Astrocyte of the hippocampus (primary cell): Measurements from ENCODE around the gene MMP2.
A peak's percentile ranks its signal among the peaks of the same experiment; 100 is the strongest.

Experiments
- DNase-seq: peaks from one replicate; pipeline ENCODE4 v3.0.0; 2011; ENCODE audit warnings: low read depth, low spot score

Gene MMP2

DNA sequence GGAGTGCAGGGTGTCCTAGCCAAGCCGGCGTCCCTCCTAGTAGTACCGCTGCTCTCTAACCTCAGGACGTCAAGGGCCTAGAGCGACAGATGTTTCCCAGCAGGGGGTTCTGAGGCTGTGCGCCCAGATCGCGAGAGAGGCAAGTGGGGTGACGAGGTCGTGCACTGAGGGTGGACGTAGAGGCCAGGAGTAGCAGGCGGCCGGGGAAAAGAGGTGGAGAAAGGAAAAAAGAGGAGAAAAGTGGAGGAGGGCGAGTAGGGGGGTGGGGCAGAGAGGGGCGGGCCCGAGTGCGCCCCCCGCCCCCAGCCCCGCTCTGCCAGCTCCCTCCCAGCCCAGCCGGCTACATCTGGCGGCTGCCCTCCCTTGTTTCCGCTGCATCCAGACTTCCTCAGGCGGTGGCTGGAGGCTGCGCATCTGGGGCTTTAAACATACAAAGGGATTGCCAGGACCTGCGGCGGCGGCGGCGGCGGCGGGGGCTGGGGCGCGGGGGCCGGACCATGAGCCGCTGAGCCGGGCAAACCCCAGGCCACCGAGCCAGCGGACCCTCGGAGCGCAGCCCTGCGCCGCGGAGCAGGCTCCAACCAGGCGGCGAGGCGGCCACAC lies at the start of gene MMP2:
Gene MMP2, plus strand, starts transcription at position 372 of the 603 bp plus-strand sequence. CDS start 282 bp downstream, outside the sequence.
- peak; percentile 83 for DNase-seq

DNA sequence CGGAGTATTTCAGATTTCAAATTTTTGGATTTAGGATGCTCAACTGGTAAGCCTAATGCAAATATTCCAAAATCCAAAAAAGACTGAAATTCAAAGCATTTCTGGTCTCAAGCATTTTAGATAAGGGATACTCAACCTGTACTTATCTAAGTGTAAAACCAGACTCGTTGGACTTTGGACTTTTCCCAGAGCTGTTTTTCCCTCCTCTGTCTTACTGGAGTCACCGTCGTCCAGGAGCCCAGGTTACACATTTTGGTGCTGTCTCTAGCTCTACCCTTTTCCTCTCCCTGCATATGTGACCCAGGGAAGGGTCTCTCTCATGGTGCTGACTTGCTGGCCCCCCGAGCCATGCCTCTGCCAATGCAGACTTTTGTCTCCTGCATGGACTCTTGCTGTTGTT lies 46.0 kb upstream of the MMP2 start:
- no peak for DNase-seq

DNA sequence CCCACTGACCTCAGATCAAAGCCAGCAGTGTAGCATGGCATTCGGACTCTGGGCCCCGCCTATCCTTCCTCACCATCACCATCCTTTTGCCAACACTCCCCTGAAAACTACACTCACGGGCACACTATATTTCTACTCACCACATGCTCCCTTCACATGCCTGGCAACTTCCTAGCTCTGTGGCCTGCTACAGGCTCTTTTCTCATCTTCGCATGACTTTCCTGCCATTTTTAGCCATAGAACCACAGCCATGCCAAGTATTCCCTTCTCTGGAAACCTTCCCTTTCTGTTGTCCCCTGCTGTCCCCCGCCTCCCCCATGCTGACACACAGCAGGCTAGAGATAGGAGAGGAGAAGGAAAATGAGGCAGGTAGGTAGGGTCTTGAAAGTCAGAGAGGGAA lies 45.5 kb upstream of the MMP2 start:
- DNase-seq = no peak

DNA sequence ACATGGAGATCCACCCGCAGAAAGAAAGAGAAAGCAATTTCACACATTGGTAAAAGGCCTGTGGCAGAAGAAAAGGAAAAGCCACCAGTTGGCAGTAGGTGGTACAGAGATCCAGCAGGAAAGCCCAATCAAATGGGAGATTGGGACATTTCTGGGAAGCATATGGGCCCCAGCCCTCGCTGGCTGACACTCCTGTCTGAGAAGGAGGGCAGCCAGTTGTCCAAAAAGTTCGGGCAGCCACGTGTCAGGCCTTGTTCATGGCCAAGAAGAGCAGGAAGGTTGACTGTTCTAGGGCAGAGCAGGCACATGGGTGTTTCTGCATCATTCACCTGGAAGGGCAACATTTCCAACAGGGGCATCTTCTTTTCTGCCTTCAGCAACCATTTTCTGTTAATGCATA lies 45.0 kb upstream of the MMP2 start:
- DNase-seq = no peak

DNA sequence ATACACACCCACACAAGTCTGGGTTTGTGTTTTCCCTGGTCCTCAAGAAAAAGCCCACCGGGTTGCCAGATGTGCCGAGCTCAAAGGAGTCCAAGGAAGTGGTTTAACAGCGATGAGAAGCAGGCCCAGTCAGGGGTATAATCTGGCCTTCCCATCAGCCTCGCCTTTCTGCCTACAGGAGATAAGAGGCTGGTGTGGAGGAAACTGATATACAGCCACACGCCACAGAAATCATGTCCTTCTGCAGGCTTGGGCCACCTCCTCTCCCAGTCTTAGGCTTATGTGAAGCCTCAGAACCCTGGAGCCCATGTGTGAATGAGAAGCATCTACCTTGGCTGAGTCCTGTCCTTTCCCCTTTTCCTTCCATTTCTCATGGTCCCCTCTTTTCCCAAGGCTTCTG lies 43.6 kb upstream of the MMP2 start:
- no peak for DNase-seq

DNA sequence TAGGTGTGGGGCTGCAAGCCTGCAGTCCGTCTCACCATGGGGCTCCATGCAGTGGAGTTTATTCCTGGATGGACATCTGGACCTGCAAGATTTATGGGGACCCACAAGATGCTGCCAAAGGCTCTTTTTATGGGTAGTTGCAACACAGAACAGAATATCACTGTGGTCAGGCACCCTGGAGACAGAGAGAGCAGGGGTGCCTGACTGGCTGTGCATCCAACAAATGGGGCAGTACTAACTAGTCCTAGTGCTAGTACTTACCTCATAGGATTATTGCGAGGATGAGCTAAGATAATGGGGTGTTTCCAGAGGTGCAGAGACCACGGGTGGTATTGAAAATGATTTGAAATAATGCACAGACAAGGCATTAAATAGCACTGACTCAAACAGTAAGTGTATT lies 42.4 kb upstream of the MMP2 start:
- DNase-seq = no peak

DNA sequence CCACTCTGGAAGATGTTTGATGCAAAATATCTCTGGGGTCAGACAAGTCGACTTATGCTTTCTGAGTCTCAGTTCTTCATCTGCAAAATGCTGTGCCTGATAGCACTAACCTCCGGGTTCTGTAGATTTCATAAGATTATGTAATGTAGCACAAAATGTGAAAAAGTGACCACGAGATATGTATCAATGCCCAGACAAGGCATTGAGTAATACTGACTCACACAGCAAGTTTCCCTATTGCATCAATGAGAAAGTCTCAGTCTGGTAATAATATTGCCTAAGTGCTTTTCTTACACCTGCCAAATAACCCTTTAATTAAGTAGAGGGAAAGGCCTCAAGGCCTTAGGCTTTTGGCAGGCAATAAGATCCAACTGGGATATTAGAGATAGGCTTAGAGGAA lies 41.4 kb upstream of the MMP2 start:
- DNase-seq = no peak

DNA sequence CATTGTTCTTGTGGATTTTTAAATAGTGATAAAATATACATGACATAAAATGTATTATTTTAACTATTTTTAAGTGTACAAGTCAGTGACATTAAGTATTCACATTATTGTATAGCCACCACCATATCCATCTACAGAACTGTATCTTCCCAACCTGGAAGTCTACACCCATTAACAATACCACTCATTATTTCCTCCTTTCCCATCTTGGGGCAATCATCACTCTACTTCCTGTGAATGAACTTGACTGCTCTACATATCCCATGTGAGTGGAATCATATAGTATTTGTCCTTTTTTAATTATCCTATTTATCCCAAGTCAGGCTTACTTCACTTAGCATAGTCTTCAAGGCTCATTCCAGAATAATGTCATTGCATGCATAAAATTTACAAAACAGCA lies 40.7 kb upstream of the MMP2 start:
- no peak for DNase-seq

DNA sequence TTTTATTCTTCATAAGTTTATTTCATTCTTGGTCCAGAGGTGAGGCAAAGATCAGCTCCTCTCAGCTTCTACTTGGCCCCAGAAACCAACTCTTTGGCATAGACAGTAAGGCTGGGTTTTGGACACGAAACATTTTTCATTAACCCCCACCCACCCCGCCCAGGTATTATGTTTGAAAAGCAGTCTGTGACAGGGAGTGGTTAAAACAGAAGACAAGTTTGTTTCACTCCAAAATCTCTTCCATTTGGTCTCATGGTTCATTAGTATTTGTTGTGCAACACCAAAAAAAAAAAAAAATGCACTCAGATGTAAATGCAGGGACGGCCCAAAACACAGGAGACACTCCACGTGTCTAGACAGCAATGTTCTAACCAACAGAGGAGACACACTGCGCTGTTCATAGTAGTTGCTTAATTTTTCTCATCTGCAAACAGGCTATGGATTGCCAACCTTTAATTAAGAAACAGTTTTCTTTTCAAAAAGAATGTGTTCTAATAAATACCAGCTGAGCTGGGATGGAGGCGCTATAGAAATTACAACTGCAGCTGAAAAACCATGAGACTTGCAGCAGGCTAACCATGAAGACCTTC lies 39.8 kb upstream of the MMP2 start:
- no peak for DNase-seq

DNA sequence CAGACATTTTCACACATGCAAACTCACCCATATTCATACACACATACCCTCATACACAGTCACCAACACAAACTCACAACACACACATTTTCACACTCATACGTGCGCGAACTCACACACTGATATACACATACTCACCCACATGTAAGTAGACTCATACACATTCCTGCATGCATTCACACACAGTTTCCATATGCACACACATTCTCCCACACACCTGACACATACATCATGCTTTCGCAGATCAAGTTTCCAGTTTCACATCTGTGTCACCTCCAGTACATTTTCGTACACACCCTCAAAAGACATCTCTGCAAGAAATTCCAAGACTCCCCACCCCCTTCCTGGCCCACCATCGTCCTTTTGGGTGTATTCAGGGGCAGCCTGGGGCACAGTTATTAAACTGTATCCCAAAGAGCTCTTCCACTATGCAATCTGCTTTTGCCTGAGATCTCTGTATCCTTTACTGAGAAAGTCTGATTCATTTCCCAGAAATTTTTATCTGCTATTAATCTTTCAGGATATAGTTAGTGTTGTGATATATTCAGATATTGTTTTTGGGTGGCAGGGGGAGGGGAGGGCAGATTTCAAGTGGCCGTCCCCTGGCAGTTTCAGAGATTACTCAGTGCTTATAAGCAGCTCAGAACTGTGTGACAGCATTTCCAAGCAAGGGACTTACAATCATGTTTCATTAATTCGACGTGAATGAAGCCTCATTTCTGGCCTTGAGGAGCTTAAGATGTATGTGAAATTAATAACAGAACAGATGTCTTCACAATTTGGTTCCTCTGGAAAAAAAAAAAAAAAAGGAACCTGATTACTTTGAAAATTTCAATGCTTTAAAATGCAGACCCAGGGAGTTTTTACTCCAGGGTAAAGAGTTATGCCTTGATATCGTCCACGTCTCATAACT lies 35.3 kb upstream of the MMP2 start:
- no peak for DNase-seq

DNA sequence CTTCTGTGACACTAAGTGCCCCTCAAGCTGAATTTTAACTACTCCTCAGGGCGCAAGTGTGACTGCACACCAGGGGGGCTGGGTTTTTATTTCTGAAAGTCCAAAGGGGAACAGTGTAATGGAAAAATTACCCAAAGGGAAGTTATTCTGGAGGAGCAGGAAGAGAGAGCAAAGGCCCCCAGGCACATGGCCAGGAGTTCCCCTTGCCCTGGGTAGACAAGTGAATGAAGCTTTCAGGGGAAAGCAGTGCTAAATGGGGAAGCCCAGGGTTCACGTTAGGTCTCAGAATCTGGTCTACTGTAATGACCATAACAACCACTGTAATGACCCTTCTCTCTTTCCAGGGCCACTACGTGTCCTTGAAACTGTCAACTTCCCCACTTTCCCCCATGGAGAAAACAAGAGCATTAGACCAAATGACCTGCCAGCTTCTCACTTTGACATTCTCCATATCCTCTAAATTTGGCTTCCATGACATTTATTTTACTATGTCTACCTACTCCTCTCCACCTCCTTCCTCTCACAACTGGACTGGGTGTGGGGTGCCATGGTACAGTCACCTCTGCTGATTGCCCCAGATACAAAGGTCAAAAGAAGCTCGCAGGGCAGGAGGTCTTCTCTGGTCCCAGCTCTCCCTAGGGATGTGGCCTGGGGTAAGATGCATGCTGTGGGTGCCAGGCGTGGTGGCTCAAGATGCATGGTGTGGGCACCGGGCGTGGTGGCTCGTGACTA lies 34.1 kb upstream of the MMP2 start:
- DNase-seq = no peak

DNA sequence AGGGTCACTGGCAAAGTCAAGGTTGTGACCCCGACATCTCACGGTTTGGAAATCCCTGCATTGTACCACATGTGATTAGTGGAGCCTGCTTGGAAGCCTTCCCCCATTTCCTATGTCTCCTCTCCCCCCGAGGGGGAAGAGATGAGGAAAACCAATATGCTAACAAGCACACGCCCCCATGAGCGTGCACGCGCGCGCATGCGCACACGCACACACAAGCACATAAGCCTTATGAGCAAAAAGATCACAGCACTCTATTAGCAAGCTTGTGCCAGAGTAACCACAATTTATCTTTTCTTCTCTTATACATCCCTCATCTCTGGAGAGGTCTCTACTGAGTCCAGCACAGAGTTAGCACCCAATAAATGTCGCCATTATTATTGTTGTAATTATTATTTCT lies 31.8 kb upstream of the MMP2 start:
- no peak for DNase-seq

DNA sequence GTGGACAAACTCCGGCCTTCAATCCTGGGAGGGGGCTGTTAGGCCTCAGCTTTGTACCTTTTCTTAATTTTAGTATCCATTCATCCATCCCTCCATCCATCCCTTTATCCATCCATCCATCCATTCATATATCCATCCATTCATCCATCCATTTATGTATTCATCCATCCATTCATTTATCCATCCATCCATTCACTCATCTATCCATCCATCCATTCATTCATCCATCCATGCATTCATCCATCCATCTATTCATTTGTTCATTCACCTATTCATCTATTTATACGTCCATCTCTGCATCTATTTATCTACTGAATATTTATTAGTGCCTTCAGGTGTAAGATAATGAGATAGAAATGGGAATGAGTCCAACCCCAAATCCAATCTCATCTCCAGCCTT lies 26.0 kb upstream of the MMP2 start:
- DNase-seq = no peak

DNA sequence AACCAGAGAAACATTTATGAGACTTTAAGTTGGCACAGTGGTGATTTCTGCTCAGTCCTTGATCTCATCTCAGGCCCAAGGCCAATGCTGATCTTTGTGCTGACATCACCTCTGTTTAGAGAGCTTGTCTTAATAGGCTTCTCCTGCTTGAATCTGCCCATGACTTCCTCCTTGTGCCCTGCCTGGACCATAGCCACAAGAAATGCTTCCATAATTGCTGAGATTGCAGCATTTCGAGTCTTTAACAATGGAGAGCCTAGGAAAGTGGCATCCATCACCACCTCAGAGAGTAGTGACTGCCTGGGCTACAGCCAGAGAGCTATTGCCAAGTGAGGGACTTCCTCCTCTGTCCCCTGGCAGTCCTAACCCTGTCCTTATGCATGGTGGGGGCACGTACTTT lies 25.1 kb upstream of the MMP2 start:
- no peak for DNase-seq

DNA sequence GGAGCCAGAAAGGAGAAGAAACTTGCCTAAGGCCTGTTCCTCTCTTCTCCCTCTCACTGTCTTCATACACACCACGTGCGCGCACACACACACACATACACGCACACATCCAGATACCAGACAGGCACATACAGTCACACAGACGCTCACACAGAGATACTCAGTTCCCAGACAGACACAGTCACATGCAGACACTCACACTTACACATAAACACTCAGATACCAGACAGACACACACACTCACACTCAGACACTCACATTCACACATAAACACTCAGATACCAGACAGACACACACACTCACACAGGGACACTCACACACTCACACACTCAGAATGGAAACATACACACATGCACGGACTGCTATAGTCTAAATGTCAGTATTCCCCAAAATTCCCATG lies 24.1 kb upstream of the MMP2 start:
- no peak for DNase-seq

DNA sequence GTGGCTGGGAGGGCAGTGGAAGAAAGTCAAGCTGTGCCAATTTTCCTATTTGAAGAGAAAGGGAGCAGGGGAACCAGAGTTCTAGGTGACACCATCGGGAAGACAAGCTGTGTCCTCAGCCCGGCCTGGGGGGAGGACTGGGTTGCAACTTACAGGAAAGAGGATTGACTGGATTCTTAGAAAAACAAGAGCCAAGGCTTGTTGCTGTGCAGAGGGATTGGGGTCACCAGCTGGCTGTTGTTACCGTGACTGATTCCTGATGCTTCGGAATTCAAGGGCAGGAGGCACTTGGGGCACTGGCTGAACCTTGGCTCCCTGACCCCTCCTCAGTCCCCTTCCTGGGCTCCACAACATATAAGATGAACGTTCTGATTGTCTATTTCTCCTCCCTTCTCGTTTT lies 16.8 kb upstream of the MMP2 start:
- no peak for DNase-seq

DNA sequence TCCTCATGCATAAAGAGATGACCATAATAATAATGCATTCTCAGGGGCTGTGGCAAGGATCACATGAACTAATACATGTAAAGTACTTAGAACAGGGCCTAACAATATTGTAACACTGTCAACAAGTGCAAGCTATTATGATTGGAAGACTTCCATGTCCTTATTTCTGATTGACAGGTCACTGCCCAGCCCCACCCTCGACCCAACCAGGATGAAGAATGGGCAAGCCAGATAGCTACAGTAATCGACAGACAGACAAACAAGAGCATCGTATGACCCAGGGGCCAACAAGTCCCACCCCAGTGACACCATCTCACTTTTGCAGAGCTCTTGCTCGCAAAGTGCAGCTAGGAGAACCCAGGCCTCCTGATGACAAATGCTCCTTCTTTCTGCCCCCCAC lies 14.6 kb upstream of the MMP2 start:
- DNase-seq = no peak

DNA sequence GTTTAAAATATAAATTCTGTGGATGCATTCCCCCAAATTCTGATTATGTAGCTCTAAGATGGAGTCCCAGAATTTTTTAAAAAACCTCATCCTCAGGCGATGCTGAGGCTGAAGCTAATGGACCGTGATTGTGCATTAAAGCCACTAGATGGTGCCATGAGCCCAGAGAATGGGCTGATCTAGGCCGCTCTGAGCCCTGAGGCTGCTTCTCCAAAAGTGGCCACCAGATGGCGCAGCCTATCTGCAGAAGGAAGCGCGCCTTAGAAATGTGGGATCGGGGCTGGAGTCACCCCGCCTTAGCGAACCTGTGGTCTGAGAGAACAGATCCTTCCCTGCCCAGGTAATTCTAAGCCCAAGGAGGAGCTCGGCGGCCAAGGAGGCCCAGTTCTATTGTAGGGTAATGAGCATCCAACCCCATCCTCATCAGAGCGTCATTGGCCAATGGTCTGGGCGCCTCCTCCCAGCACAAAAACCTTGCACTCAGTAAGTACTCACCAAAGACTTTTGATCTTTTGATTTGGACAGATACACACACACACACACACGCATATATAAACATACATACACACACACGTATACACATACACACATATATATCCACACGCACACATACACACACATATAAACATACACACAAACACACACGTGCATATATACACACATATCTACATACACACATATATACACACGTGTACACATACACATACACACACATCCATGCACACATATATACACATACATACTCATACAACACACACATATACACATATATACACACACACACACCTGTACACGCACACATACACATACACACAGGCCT lies 13.7 kb upstream of the MMP2 start:
- DNase-seq = peak; percentile 93

DNA sequence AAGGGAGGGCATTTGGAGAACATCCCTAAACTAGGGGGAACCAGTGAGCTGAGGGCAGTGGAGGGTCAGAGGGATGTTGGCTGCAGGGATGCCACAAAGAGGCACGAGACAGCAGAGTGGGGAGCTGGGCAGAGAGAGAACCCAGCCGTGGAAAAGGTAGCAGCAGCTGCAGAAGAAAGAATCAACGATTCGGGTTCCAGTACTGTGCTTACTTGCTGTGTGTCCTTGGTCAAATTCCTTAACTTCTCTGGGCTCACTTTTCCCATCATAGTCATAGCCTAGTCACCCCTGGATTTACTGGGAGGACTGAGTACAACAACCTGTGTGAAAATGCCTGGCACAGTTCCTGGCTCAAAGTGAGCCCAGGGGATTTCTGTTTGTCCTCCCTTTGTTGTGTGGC lies 12.8 kb upstream of the MMP2 start:
- no peak for DNase-seq

DNA sequence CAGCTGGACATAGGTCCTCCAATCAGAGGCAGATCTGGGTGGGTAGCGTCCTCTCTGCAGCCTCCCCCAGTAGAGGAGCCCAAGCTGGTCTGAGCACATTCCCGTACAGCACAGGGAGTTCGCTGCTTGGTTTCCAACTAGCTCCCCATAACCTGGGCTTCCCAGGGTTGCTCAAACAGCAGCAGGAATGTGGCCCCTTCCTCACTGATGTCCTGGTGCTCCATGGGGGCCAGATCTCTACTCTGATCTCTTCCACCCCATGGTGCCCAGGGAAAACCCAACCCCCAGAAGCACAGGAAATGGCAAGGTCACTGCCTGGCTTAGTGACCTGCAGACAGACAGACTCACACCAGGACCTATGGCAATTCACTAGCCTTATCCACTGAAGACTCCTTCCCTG lies 11.1 kb upstream of the MMP2 start:
- no peak for DNase-seq

DNA sequence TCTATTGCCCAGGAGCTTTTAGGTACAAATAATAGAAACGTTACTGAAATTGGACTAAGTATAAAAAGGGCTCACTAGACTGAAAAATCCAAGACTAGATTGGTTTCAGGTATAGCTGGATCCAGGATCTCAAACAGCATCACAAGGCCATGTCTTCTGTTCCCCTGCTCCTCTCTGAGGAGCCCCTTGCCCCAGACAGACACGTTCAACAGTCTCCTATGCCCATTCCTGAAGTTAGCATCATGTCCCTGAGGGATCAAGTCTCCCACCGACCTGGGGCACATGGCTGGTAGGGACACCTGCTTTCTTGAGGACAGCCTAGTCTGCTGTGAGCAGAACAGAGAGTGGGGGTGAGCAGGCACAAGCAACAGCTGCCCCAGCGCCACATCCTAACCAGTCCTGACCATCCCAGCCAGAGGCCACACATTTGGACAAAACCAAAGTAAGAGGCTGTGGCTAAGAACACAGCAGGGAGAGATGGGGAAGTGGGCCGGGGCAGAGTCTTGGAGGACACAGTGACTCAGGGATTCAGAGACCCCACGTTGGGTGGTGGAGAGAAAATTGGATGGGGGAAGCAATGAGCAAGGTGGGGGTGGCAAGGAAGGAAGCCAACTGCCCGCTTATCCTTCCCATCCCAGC lies 10.5 kb upstream of the MMP2 start:
- DNase-seq = no peak
